C4-2B (cell line): ENCODE results near the gene SERTAD1.

Experiments used
- ZFX ChIP-seq: fragments of 450-650 bp; IDR thresholded peaks from 2 replicates; pipeline ENCODE4 v1.6.1; 2017
- TF ChIP-seq, protein P1 (sequence below): fragments of 450-650 bp; conservative IDR thresholded peaks from 2 replicates; pipeline ENCODE4 v1.5.1; 2017; ENCODE audit warnings: mild to moderate bottlenecking

GRCh38 chr19:40450664-40451063 lies 24.9 kb upstream of the SERTAD1 start:
- TF ChIP-seq, protein P1, sequence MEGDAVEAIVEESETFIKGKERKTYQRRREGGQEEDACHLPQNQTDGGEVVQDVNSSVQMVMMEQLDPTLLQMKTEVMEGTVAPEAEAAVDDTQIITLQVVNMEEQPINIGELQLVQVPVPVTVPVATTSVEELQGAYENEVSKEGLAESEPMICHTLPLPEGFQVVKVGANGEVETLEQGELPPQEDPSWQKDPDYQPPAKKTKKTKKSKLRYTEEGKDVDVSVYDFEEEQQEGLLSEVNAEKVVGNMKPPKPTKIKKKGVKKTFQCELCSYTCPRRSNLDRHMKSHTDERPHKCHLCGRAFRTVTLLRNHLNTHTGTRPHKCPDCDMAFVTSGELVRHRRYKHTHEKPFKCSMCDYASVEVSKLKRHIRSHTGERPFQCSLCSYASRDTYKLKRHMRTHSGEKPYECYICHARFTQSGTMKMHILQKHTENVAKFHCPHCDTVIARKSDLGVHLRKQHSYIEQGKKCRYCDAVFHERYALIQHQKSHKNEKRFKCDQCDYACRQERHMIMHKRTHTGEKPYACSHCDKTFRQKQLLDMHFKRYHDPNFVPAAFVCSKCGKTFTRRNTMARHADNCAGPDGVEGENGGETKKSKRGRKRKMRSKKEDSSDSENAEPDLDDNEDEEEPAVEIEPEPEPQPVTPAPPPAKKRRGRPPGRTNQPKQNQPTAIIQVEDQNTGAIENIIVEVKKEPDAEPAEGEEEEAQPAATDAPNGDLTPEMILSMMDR, result no peak
- no peak for TF ChIP-seq ZFX
